ENCODE measurements around the gene DENND5B.

The DENND5B gene

GRCh38 chr12:31369712-31370521 is 221.0 kb downstream of the DENND5B start (continued):
- TF ChIP-seq AEBP2 (tag by site-specific recombination; IDR thresholded peaks at IDR 0.05; ENCODE audit: borderline replicate concordance), result no peak
- no peak for TF ChIP-seq ZNF239 (tag by site-specific recombination; IDR thresholded peaks at IDR 0.05)
- no peak for TF ChIP-seq ZNF175 (tag by site-specific recombination; IDR thresholded peaks at IDR 0.05)
- TF ChIP-seq ZNF701 (tag by site-specific recombination; IDR thresholded peaks at IDR 0.05), result no peak
- TF ChIP-seq ZBTB21 (tag by site-specific recombination; IDR thresholded peaks at IDR 0.05), result peak; percentile 90
- TF ChIP-seq ZNF391 (tag by site-specific recombination; IDR thresholded peaks at IDR 0.05; ENCODE audit: borderline replicate concordance, low read depth), result no peak
- no peak for TF ChIP-seq INSM2 (tag by site-specific recombination; IDR thresholded peaks at IDR 0.05)
- no peak for TF ChIP-seq ZFP69B (tag by site-specific recombination; IDR thresholded peaks at IDR 0.05)
- TF ChIP-seq HOXC10 (CRISPR knock-in tag; IDR thresholded peaks at IDR 0.05), result no peak
- TF ChIP-seq, protein P1, sequence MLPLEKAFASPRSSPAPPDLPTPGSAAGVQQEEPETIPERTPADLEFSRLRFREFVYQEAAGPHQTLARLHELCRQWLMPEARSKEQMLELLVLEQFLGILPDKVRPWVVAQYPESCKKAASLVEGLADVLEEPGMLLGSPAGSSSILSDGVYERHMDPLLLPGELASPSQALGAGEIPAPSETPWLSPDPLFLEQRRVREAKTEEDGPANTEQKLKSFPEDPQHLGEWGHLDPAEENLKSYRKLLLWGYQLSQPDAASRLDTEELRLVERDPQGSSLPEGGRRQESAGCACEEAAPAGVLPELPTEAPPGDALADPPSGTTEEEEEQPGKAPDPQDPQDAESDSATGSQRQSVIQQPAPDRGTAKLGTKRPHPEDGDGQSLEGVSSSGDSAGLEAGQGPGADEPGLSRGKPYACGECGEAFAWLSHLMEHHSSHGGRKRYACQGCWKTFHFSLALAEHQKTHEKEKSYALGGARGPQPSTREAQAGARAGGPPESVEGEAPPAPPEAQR (tag by site-specific recombination; IDR thresholded peaks at IDR 0.05), result no peak
- TF ChIP-seq ZNF558 (tag by site-specific recombination; IDR thresholded peaks at IDR 0.05), result no peak
- TF ChIP-seq ZEB2 (tag by site-specific recombination; IDR thresholded peaks at IDR 0.05), result peak; percentile 39; the same call in 1 of the 2 replicates
- TF ChIP-seq ZNF266 (tag by site-specific recombination; IDR thresholded peaks at IDR 0.05; ENCODE audit: low read depth), result no peak
- TF ChIP-seq ZNF37A (tag by site-specific recombination; IDR thresholded peaks at IDR 0.05), result no peak
- TF ChIP-seq ZNF529 (tag by site-specific recombination; IDR thresholded peaks at IDR 0.05; ENCODE audit: insufficient replicate concordance), result no peak
- no peak for TF ChIP-seq FEZF1 (tag by site-specific recombination; IDR thresholded peaks at IDR 0.05)
- peak; percentile 32; the same call in 1 of the 2 replicates for TF ChIP-seq MZF1 (tag by site-specific recombination; IDR thresholded peaks at IDR 0.05; ENCODE audit: borderline replicate concordance)
- peak; percentile 69 for TF ChIP-seq ZNF366 (tag by site-specific recombination; conservative IDR thresholded peaks at IDR 0.05)
- no peak for TF ChIP-seq ZNF645 (tag by site-specific recombination; IDR thresholded peaks at IDR 0.05)
- TF ChIP-seq HOXD13 (CRISPR knock-in tag; IDR thresholded peaks at IDR 0.05; ENCODE audit: borderline replicate concordance), result no peak
- TF ChIP-seq, protein P2, sequence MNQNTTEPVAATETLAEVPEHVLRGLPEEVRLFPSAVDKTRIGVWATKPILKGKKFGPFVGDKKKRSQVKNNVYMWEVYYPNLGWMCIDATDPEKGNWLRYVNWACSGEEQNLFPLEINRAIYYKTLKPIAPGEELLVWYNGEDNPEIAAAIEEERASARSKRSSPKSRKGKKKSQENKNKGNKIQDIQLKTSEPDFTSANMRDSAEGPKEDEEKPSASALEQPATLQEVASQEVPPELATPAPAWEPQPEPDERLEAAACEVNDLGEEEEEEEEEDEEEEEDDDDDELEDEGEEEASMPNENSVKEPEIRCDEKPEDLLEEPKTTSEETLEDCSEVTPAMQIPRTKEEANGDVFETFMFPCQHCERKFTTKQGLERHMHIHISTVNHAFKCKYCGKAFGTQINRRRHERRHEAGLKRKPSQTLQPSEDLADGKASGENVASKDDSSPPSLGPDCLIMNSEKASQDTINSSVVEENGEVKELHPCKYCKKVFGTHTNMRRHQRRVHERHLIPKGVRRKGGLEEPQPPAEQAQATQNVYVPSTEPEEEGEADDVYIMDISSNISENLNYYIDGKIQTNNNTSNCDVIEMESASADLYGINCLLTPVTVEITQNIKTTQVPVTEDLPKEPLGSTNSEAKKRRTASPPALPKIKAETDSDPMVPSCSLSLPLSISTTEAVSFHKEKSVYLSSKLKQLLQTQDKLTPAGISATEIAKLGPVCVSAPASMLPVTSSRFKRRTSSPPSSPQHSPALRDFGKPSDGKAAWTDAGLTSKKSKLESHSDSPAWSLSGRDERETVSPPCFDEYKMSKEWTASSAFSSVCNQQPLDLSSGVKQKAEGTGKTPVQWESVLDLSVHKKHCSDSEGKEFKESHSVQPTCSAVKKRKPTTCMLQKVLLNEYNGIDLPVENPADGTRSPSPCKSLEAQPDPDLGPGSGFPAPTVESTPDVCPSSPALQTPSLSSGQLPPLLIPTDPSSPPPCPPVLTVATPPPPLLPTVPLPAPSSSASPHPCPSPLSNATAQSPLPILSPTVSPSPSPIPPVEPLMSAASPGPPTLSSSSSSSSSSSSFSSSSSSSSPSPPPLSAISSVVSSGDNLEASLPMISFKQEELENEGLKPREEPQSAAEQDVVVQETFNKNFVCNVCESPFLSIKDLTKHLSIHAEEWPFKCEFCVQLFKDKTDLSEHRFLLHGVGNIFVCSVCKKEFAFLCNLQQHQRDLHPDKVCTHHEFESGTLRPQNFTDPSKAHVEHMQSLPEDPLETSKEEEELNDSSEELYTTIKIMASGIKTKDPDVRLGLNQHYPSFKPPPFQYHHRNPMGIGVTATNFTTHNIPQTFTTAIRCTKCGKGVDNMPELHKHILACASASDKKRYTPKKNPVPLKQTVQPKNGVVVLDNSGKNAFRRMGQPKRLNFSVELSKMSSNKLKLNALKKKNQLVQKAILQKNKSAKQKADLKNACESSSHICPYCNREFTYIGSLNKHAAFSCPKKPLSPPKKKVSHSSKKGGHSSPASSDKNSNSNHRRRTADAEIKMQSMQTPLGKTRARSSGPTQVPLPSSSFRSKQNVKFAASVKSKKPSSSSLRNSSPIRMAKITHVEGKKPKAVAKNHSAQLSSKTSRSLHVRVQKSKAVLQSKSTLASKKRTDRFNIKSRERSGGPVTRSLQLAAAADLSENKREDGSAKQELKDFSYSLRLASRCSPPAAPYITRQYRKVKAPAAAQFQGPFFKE (tag by site-specific recombination; IDR thresholded peaks at IDR 0.05; ENCODE audit: borderline replicate concordance), result no peak
- no peak for TF ChIP-seq ZNF202 (tag by site-specific recombination; IDR thresholded peaks at IDR 0.05; ENCODE audit: borderline replicate concordance)
- no peak for TF ChIP-seq ZNF354C (tag by site-specific recombination; IDR thresholded peaks at IDR 0.05; ENCODE audit: borderline replicate concordance, low read depth)
- no peak for TF ChIP-seq ZNF585B (tag by site-specific recombination; IDR thresholded peaks at IDR 0.05)

All from HEK293 (cell line).